GM23338 (cell line): ENCODE measurements around the gene CLIP1. TPM values are rescaled to one million over a fixed set of nuclear protein-coding genes. Genes with fewer than 3 reads are reported as not detected.

Experiments used
- ATAC-seq: fragments of 200-7000 bp; cut with Tn5 transposase; 3 replicates; pipeline ENCODE4 v1.9.1; 2020
- DNase-seq: peaks from one replicate; pipeline ENCODE4 v3.0.0-alpha.2; 2015; ENCODE audit warnings: low spot score
- H2AFZ ChIP-seq: fragments of 200-600 bp; sonication (generic); 2 replicates; pipeline ENCODE4 v1.8.0; 2016; ENCODE audit warnings: antibody characterized with exemption, mild to moderate bottlenecking, moderate library complexity
- H3F3A ChIP-seq: fragments of 200-600 bp; sonication (generic); replicated peaks from 2 replicates; pipeline ENCODE4 v1.8.0; 2017; ENCODE audit warnings: antibody characterized with exemption, mixed run types, low read depth
- H3K27ac ChIP-seq: fragments of 200-600 bp; sonication (generic); 2 replicates; pipeline ENCODE4 v1.6.1; 2016; ENCODE audit warnings: low read depth
- H3K27me3 ChIP-seq: fragments of 200-600 bp; sonication (generic); 2 replicates; pipeline ENCODE4 v1.8.0; 2016; ENCODE audit warnings: mild to moderate bottlenecking, mixed run types, moderate library complexity; ENCODE audit not compliant: insufficient read depth
- H3K36me3 ChIP-seq: fragments of 200-600 bp; sonication (generic); 2 replicates; pipeline ENCODE4 v1.8.0; 2016; ENCODE audit warnings: mild to moderate bottlenecking; ENCODE audit not compliant: insufficient read depth
- H3K4me1 ChIP-seq: fragments of 200-600 bp; sonication (generic); 2 replicates; pipeline ENCODE4 v1.8.0; 2016; ENCODE audit warnings: mild to moderate bottlenecking, moderate library complexity; ENCODE audit not compliant: insufficient read depth
- H3K4me2 ChIP-seq: fragments of 200-600 bp; sonication (generic); 2 replicates; pipeline ENCODE4 v1.7.1; 2017; ENCODE audit warnings: mixed run types
- H3K4me3 ChIP-seq: fragments of 200-600 bp; sonication (generic); 2 replicates; pipeline ENCODE4 v1.6.1; 2016; ENCODE audit warnings: mixed run types
- H3K79me2 ChIP-seq: fragments of 200-600 bp; sonication (generic); replicated peaks from 2 replicates; pipeline ENCODE4 v1.8.0; 2017; ENCODE audit warnings: mild to moderate bottlenecking; ENCODE audit not compliant: insufficient read depth
- H3K9me2 ChIP-seq: fragments of 200-600 bp; sonication (generic); 2 replicates; pipeline ENCODE4 v1.8.0; 2017; ENCODE audit not compliant: insufficient read depth
- H4K20me1 ChIP-seq: fragments of 200-600 bp; sonication (generic); replicated peaks from 2 replicates; pipeline ENCODE4 v1.8.0; 2017; ENCODE audit warnings: mild to moderate bottlenecking; ENCODE audit not compliant: insufficient read depth
- H3K27ac Mint-ChIP-seq: 2 replicates; pipeline ENCODE4 v1.8.0; 2020; ENCODE audit warnings: inconsistent platforms, mild to moderate bottlenecking, moderate library complexity, mixed read lengths
- H3K27me3 Mint-ChIP-seq: 3 replicates; pipeline ENCODE4 v1.8.0; 2022; ENCODE audit warnings: low read depth, mild to moderate bottlenecking, moderate library complexity, mixed read lengths, inconsistent platforms; ENCODE audit not compliant: insufficient read depth, poor library complexity
- H3K36me3 Mint-ChIP-seq: 3 replicates; pipeline ENCODE4 v1.8.0; 2021; ENCODE audit warnings: low read depth, mild to moderate bottlenecking, inconsistent platforms, moderate library complexity, mixed read lengths
- H3K4me1 Mint-ChIP-seq: 3 replicates; pipeline ENCODE4 v1.8.0; 2020; ENCODE audit warnings: mild to moderate bottlenecking, inconsistent platforms, mixed read lengths
- H3K4me3 Mint-ChIP-seq: 3 replicates; pipeline ENCODE4 v1.8.0; 2021; ENCODE audit warnings: moderate library complexity, mild to moderate bottlenecking, inconsistent platforms, mixed read lengths
- H3K9me3 Mint-ChIP-seq: 3 replicates; pipeline ENCODE4 v1.8.0; 2020; ENCODE audit warnings: moderate library complexity, mild to moderate bottlenecking, inconsistent platforms, mixed read lengths
- CREB1 ChIP-seq: fragments of 250-450 bp; sonication (Bioruptor Pico); IDR thresholded peaks from 2 replicates; pipeline ENCODE4 v1.5.0; 2020; ENCODE audit warnings: low read depth, mild to moderate bottlenecking, moderate library complexity
- EZH2phosphoT487 ChIP-seq: fragments of 200-600 bp; sonication (generic); IDR thresholded peaks from one replicate; pipeline ENCODE4 v1.8.1; 2018; ENCODE audit warnings: antibody characterized with exemption; ENCODE audit not compliant: unreplicated experiment
- JUNB ChIP-seq: IDR thresholded peaks from one replicate; pipeline ENCODE4 v1.6.1; 2016; ENCODE audit warnings: antibody characterized with exemption; ENCODE audit not compliant: unreplicated experiment
- NANOG ChIP-seq: IDR thresholded peaks from 2 replicates; pipeline ENCODE4 v1.6.1; 2016; ENCODE audit warnings: antibody characterized with exemption, borderline replicate concordance
- POLR2AphosphoS5 ChIP-seq: IDR thresholded peaks from 2 replicates; pipeline ENCODE4 v1.6.1; 2016; ENCODE audit warnings: antibody characterized with exemption, low read depth
- STAT1 ChIP-seq: IDR thresholded peaks from one replicate; pipeline ENCODE4 v1.6.1; 2016; ENCODE audit warnings: antibody characterized with exemption; ENCODE audit not compliant: unreplicated experiment
- ZNF114 ChIP-seq: fragments of 250-450 bp; sonication (Bioruptor Pico); IDR thresholded peaks from 2 replicates; pipeline ENCODE4 v1.5.0; 2020; ENCODE audit warnings: mild to moderate bottlenecking, moderate library complexity
- ZNF331 ChIP-seq: fragments of 250-450 bp; sonication (Bioruptor Pico); IDR thresholded peaks from 2 replicates; pipeline ENCODE4 v1.5.0; 2020; ENCODE audit warnings: low read depth, mild to moderate bottlenecking, moderate library complexity
- polyA plus RNA-seq: library from polyadenylated mRNA; unstranded; fragments of >200 nt; fragmentation: Nextera tagmentation; extraction: Ambion mirVana; gene quantifications from 2 replicates; pipeline ENCODE4 v1.2.1, GENCODE V29; 2016
- total RNA-seq: library from RNA; depleted of rRNA; stranded (reverse); fragments of >200 nt; shearing (Covaris generic); gene quantifications from 2 replicates; pipeline ENCODE4 v1.2.3, GENCODE V29; 2014
- TF ChIP-seq, protein P1 (sequence below): IDR thresholded peaks from one replicate; pipeline ENCODE4 v1.6.1; 2018; ENCODE audit warnings: antibody characterized with exemption; ENCODE audit not compliant: unreplicated experiment
- TF ChIP-seq, protein P2 (sequence below): fragments of 250-450 bp; sonication (Bioruptor Pico); IDR thresholded peaks from 2 replicates; pipeline ENCODE4 v1.5.0; 2020; ENCODE audit warnings: mild to moderate bottlenecking, moderate library complexity
- TF ChIP-seq, protein P3 (sequence below), 2 experiments: fragments of 200-600 bp in 1 of 2; sonication (generic) in 1 of 2; conservative IDR thresholded peaks; 2 replicates each; pipeline versions ENCODE4 v1.5.1 to v1.6.1; 2016 to 2017; ENCODE audit warnings: antibody characterized with exemption in 2 of 2, low read depth in 2 of 2, mild to moderate bottlenecking in 2 of 2, moderate library complexity in 1 of 2

Gene CLIP1
- total and polyA plus RNA-seq, 2 experiments from 2014 or later = 11.5 to 21.1 TPM

DNA sequence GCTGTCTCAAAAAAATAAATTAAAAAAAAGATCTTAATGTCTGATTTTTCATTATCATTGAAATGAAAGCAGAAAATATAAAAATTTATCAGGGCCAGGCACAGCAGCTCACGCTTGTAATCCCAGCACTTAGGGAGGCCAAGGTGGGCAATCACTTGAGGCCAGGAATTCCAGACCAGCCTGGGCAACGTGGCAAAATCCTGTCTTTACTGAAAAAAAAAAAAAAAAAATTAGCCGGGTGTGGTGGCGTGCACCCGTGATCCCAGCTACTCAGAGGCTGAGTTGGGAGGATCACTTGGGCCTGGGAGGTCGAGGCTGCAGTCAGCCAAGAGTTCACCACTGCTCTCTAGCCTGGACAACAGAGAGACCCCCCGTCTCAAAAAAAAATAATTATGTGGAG, 37.6 kb upstream of the CLIP1 start (continued):
- TF ChIP-seq, protein P1, sequence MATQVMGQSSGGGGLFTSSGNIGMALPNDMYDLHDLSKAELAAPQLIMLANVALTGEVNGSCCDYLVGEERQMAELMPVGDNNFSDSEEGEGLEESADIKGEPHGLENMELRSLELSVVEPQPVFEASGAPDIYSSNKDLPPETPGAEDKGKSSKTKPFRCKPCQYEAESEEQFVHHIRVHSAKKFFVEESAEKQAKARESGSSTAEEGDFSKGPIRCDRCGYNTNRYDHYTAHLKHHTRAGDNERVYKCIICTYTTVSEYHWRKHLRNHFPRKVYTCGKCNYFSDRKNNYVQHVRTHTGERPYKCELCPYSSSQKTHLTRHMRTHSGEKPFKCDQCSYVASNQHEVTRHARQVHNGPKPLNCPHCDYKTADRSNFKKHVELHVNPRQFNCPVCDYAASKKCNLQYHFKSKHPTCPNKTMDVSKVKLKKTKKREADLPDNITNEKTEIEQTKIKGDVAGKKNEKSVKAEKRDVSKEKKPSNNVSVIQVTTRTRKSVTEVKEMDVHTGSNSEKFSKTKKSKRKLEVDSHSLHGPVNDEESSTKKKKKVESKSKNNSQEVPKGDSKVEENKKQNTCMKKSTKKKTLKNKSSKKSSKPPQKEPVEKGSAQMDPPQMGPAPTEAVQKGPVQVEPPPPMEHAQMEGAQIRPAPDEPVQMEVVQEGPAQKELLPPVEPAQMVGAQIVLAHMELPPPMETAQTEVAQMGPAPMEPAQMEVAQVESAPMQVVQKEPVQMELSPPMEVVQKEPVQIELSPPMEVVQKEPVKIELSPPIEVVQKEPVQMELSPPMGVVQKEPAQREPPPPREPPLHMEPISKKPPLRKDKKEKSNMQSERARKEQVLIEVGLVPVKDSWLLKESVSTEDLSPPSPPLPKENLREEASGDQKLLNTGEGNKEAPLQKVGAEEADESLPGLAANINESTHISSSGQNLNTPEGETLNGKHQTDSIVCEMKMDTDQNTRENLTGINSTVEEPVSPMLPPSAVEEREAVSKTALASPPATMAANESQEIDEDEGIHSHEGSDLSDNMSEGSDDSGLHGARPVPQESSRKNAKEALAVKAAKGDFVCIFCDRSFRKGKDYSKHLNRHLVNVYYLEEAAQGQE = no peak

DNA sequence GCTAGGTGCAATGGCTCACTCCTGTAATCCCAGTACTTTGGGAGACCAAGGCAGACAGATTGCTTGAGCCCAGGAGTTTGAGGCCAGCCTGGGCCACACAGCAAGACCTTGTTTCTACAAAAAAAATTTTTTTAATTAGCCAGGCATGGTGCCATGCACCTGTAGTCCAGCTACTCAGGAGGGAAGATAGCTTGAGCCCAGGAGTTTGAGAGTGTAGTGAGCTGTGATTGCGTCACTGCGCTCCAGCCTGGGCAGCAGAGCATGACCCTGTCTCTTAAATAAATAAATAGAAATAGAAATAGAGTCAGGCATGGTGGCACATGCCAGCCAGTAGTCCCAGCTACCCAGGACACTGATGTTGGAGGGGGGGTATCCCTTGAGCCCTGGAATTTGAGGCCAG, 36.7 kb upstream of the CLIP1 start:
- DNase-seq = no peak
- H3K4me3 Mint-ChIP-seq = no peak overlapping the region
- no peaks in the 10 kb centered on the region for H3K9me2 ChIP-seq
- no peaks in the 10 kb centered on the region for H3K4me1 Mint-ChIP-seq
- no peaks in the 10 kb centered on the region for H4K20me1 ChIP-seq
- ATAC-seq = no peak
- no peaks in the 10 kb centered on the region for H3K4me1 ChIP-seq
- H3K27me3 ChIP-seq = no peaks in the 10 kb centered on the region
- no peak overlapping the region for H2AFZ ChIP-seq
- no peak overlapping the region for H3K27ac Mint-ChIP-seq
- no peak overlapping the region for H3K4me2 ChIP-seq
- peaks cover 5% of the 10 kb centered on the region for H3K27me3 Mint-ChIP-seq
- no peaks in the 10 kb centered on the region for H3K36me3 ChIP-seq
- no peak overlapping the region for H3K27ac ChIP-seq
- H3K9me3 Mint-ChIP-seq = no peaks in the 10 kb centered on the region
- no peaks in the 10 kb centered on the region for H3K79me2 ChIP-seq
- no peak for TF ChIP-seq ZNF331
- TF ChIP-seq, protein P2, sequence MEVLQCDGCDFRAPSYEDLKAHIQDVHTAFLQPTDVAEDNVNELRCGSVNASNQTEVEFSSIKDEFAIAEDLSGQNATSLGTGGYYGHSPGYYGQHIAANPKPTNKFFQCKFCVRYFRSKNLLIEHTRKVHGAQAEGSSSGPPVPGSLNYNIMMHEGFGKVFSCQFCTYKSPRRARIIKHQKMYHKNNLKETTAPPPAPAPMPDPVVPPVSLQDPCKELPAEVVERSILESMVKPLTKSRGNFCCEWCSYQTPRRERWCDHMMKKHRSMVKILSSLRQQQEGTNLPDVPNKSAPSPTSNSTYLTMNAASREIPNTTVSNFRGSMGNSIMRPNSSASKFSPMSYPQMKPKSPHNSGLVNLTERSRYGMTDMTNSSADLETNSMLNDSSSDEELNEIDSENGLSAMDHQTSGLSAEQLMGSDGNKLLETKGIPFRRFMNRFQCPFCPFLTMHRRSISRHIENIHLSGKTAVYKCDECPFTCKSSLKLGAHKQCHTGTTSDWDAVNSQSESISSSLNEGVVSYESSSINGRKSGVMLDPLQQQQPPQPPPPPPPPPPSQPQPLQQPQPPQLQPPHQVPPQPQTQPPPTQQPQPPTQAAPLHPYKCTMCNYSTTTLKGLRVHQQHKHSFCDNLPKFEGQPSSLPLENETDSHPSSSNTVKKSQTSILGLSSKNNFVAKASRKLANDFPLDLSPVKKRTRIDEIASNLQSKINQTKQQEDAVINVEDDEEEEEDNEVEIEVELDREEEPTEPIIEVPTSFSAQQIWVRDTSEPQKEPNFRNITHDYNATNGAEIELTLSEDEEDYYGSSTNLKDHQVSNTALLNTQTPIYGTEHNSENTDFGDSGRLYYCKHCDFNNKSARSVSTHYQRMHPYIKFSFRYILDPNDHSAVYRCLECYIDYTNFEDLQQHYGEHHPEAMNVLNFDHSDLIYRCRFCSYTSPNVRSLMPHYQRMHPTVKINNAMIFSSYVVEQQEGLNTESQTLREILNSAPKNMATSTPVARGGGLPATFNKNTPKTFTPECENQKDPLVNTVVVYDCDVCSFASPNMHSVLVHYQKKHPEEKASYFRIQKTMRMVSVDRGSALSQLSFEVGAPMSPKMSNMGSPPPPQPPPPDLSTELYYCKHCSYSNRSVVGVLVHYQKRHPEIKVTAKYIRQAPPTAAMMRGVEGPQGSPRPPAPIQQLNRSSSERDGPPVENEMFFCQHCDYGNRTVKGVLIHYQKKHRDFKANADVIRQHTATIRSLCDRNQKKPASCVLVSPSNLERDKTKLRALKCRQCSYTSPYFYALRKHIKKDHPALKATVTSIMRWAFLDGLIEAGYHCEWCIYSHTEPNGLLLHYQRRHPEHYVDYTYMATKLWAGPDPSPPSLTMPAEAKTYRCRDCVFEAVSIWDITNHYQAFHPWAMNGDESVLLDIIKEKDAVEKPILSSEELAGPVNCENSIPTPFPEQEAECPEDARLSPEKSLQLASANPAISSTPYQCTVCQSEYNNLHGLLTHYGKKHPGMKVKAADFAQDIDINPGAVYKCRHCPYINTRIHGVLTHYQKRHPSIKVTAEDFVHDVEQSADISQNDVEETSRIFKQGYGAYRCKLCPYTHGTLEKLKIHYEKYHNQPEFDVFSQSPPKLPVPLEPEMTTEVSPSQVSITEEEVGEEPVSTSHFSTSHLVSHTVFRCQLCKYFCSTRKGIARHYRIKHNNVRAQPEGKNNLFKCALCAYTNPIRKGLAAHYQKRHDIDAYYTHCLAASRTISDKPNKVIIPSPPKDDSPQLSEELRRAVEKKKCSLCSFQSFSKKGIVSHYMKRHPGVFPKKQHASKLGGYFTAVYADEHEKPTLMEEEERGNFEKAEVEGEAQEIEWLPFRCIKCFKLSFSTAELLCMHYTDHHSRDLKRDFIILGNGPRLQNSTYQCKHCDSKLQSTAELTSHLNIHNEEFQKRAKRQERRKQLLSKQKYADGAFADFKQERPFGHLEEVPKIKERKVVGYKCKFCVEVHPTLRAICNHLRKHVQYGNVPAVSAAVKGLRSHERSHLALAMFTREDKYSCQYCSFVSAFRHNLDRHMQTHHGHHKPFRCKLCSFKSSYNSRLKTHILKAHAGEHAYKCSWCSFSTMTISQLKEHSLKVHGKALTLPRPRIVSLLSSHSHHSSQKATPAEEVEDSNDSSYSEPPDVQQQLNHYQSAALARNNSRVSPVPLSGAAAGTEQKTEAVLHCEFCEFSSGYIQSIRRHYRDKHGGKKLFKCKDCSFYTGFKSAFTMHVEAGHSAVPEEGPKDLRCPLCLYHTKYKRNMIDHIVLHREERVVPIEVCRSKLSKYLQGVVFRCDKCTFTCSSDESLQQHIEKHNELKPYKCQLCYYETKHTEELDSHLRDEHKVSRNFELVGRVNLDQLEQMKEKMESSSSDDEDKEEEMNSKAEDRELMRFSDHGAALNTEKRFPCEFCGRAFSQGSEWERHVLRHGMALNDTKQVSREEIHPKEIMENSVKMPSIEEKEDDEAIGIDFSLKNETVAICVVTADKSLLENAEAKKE (CRISPR knock-in tag) = no peak
- no peak for TF ChIP-seq ZNF114
- TF ChIP-seq STAT1 = no peak
- TF ChIP-seq, protein P3, sequence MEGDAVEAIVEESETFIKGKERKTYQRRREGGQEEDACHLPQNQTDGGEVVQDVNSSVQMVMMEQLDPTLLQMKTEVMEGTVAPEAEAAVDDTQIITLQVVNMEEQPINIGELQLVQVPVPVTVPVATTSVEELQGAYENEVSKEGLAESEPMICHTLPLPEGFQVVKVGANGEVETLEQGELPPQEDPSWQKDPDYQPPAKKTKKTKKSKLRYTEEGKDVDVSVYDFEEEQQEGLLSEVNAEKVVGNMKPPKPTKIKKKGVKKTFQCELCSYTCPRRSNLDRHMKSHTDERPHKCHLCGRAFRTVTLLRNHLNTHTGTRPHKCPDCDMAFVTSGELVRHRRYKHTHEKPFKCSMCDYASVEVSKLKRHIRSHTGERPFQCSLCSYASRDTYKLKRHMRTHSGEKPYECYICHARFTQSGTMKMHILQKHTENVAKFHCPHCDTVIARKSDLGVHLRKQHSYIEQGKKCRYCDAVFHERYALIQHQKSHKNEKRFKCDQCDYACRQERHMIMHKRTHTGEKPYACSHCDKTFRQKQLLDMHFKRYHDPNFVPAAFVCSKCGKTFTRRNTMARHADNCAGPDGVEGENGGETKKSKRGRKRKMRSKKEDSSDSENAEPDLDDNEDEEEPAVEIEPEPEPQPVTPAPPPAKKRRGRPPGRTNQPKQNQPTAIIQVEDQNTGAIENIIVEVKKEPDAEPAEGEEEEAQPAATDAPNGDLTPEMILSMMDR (conservative IDR thresholded peaks at IDR 0.05; ENCODE audit: low read depth in 2 of 2) = no peak
- no peak for TF ChIP-seq JUNB
- TF ChIP-seq POLR2AphosphoS5 = no peak
- TF ChIP-seq EZH2phosphoT487 = no peak
- TF ChIP-seq CREB1 (CRISPR knock-in tag) = no peak
- TF ChIP-seq NANOG = no peak
- TF ChIP-seq, protein P1 = no peak
- H3K36me3 Mint-ChIP-seq = no peaks in the 10 kb centered on the region
- no peak overlapping the region for H3K4me3 ChIP-seq
- no peaks in the 10 kb centered on the region for H3F3A ChIP-seq
